HUES6 (cell line): ENCODE measurements around the gene SOX5.

Source experiments
- H3K27ac ChIP-seq: 2 replicates; pipeline ENCODE4 v1.7.0; 2013; ENCODE audit warnings: low read depth, mild to moderate bottlenecking, low read length, inconsistent platforms
- H3K27me3 ChIP-seq: 2 replicates; pipeline ENCODE4 v1.6.1; 2013; ENCODE audit warnings: low read length; ENCODE audit not compliant: control insufficient read depth, insufficient read depth
- H3K36me3 ChIP-seq: 2 replicates; pipeline ENCODE4 v1.6.1; 2013; ENCODE audit warnings: low read length; ENCODE audit not compliant: control insufficient read depth, insufficient read depth
- H3K4me1 ChIP-seq: 2 replicates; pipeline ENCODE4 v1.6.1; 2013; ENCODE audit warnings: low read length; ENCODE audit not compliant: control insufficient read depth, insufficient read depth
- H3K4me3 ChIP-seq: 2 replicates; pipeline ENCODE4 v1.5.1; 2013; ENCODE audit warnings: low read depth, low read length
- H3K9ac ChIP-seq: one replicate; pipeline ENCODE4 v1.6.1; 2013; ENCODE audit warnings: mild to moderate bottlenecking, low read length
- H3K9me3 ChIP-seq: 2 replicates; pipeline ENCODE4 v1.6.1; 2013; ENCODE audit warnings: low read depth, low read length; ENCODE audit not compliant: control insufficient read depth, insufficient read depth

Gene SOX5

DNA sequence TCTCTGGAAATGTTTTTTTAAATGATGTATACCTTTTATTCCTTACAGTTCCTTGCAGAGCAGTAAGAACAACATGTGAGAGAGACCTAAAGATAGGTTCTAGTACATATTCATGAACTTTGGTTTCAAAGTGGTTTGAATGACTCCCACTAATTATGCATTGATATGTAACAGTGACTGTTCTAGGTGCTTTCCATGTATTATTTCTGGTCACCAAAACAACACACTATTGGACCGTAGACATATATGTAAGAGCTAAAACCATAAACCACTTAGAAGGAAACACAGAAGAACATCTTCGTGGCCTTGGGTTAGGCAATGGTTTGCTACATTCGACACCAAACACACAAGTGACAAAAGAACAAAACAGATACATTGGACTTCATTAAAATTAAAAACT is 37.9 kb downstream of the SOX5 start:
- Histone ChIP-seq H3K4me3 (no peak overlapping the region), H3K9ac (no peak overlapping the region), H3K9me3 (no peaks in the 10 kb centered on the region), H3K36me3 (no peaks in the 10 kb centered on the region), H3K4me1 (no peaks in the 10 kb centered on the region), H3K27me3 (no peaks in the 10 kb centered on the region), H3K27ac (no peak overlapping the region)

- H3K9me3 ChIP-seq: no peaks in the 10 kb centered on the region
- no peaks in the 10 kb centered on the region for H3K4me1 ChIP-seq
- no peaks in the 10 kb centered on the region for H3K36me3 ChIP-seq
- no peak overlapping the region for H3K27ac ChIP-seq
- H3K27me3 ChIP-seq: no peaks in the 10 kb centered on the region
- H3K9ac ChIP-seq: no peak overlapping the region
- H3K4me3 ChIP-seq: no peak overlapping the region
These were observed 39.9 kb downstream of the SOX5 start for GRCh38 chr12:23909551-23909950.

DNA sequence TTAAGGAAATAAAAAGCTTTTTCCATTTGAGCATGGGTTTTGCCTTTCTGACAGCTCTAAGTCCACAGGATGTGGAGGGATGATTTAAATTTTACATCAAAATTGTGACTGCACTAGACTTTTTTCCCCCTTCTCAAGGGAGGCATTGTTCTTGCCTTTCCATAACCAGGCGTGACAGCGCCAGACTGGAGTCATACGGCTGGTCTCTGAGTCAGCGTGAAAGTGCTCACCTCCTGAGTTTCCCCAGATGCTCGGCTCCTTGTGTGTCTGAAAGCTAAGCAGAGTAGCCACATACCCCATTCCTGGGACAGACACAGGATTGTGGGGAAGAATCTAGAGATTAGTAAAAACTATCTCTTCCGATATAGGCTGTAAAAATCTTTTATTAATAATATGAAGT is 43.1 kb downstream of the SOX5 start:
- Histone ChIP-seq H3K9ac (no peak overlapping the region), H3K4me1 (no peaks in the 10 kb centered on the region), H3K9me3 (0 out of 2 replicates have a peak, but pooled peaks cover 1% of the 10 kb centered on the region), H3K4me3 (no peak overlapping the region), H3K27me3 (no peaks in the 10 kb centered on the region), H3K36me3 (no peaks in the 10 kb centered on the region), H3K27ac (peak overlapping the region; percentile 0; the same call in 1 of the 2 replicates)

DNA sequence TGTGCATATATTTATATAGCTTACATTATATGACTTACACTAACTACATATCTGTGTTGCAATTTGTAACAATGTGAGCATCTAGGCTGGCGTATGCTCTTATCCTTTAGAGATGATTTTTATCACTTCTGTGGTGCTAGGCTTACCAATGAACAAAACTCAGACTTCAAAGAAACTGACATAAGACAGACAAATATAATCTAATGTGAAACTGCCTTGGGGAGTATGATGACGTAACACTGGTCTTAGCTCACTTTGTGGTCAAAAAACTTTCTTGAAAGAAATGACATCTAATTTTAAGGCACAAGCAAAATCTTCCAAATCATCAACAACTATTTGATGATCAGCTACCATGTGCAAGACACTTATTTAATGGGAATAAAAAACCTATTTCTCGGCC is 50.0 kb downstream of the SOX5 start:
- Histone ChIP-seq H3K27me3 (no peaks in the 10 kb centered on the region), H3K27ac (no peak overlapping the region), H3K9ac (no peak overlapping the region)

GRCh38 chr12:23898121-23898520 is 51.3 kb downstream of the SOX5 start:
- no peak overlapping the region for H3K9ac ChIP-seq
- H3K27me3 ChIP-seq: no peaks in the 10 kb centered on the region
- peaks cover 8% of the 10 kb centered on the region for H3K4me1 ChIP-seq
- H3K36me3 ChIP-seq: peaks cover 3% of the 10 kb centered on the region; the same call in 1 of the 2 replicates
- peaks cover 6% of the 10 kb centered on the region; the same call in 1 of the 2 replicates for H3K9me3 ChIP-seq
- no peak overlapping the region for H3K4me3 ChIP-seq
- H3K27ac ChIP-seq: no peak overlapping the region

More for the DNA sequence above, 50.0 kb downstream of the SOX5 start:
- Histone ChIP-seq H3K4me3 (no peak overlapping the region), H3K4me1 (peaks cover 8% of the 10 kb centered on the region), H3K9me3 (peaks cover 6% of the 10 kb centered on the region; the same call in 1 of the 2 replicates), H3K36me3 (no peaks in the 10 kb centered on the region)

DNA sequence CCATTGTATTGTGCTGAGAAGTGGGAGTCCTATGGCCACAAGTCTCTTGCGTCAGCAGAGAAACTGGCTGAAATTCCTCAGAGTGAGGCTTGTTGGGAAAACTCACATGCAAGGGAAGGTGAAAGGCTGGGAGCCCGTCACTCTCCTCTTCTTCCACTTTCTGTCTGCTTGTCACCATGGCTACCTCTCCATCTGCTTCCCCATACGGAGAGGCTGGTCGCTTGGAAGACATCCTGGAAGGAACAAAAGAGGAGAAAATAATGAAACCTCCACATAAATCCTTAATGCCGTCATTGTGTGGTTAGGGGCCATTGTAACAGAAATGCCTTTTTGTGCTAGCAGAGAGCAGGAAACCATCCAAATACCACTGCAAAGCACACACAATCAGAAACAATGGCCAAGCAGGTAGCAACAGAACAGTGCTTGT is 53.7 kb downstream of the SOX5 start:
- Histone ChIP-seq H3K36me3 (peaks cover 3% of the 10 kb centered on the region; the same call in 1 of the 2 replicates), H3K4me1 (peaks cover 8% of the 10 kb centered on the region), H3K9ac (no peak overlapping the region), H3K4me3 (no peak overlapping the region), H3K27me3 (no peaks in the 10 kb centered on the region), H3K9me3 (no peaks in the 10 kb centered on the region), H3K27ac (no peak overlapping the region)

DNA sequence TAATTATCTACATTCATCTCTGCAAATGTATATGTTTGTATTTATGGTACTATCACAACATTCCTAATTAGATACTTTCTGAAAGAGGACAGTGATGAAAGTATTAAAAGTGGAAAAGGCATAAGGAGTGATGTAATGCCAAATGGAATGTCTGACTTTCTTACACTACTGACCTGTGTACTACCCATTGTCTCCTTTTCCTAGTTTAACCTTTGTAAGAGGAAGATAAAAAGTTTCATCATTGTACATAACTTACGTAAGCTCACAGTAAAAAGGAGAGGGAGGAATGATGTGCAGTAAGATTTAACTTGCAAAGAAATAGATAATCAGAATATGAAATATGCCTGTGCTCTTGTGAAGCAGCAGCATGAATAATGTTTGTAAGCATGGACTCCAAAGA is 55.9 kb downstream of the SOX5 start:
- Histone ChIP-seq H3K4me1 (peaks cover 9% of the 10 kb centered on the region), H3K36me3 (peaks cover 3% of the 10 kb centered on the region; the same call in 1 of the 2 replicates), H3K9ac (no peak overlapping the region), H3K4me3 (no peak overlapping the region), H3K9me3 (no peaks in the 10 kb centered on the region), H3K27ac (no peak overlapping the region), H3K27me3 (no peaks in the 10 kb centered on the region)

GRCh38 chr12:23891115-23891514 is 58.4 kb downstream of the SOX5 start:
- Histone ChIP-seq H3K27ac (no peak overlapping the region), H3K27me3 (no peaks in the 10 kb centered on the region), H3K4me3 (no peak overlapping the region), H3K9me3 (no peaks in the 10 kb centered on the region), H3K36me3 (peaks cover 3% of the 10 kb centered on the region; the same call in 1 of the 2 replicates), H3K9ac (no peak overlapping the region), H3K4me1 (peaks cover 12% of the 10 kb centered on the region)

DNA sequence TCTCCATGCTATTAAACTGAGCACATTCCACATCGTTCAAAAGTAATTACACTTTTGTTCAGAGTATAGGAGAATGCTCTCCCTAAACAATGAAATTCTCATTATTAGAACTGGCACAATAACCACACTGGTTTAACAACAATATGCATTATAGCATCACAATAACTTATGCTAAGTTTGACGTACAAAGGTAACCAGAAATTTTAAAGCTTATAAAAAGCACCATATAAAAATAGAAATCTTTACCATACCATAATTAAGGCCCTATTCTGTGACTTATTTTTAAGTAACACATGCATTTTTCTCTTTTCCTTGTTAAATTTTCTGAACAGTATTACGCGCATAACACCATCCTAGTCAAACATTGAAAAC is 60.4 kb downstream of the SOX5 start:
- no peak overlapping the region for H3K9ac ChIP-seq
- no peak overlapping the region for H3K27ac ChIP-seq
- H3K4me3 ChIP-seq: no peak overlapping the region
- H3K4me1 ChIP-seq: peaks cover 5% of the 10 kb centered on the region; the same call in 1 of the 2 replicates
- no peaks in the 10 kb centered on the region for H3K27me3 ChIP-seq
- H3K36me3 ChIP-seq: peaks cover 3% of the 10 kb centered on the region; the same call in 1 of the 2 replicates
- no peaks in the 10 kb centered on the region for H3K9me3 ChIP-seq

DNA sequence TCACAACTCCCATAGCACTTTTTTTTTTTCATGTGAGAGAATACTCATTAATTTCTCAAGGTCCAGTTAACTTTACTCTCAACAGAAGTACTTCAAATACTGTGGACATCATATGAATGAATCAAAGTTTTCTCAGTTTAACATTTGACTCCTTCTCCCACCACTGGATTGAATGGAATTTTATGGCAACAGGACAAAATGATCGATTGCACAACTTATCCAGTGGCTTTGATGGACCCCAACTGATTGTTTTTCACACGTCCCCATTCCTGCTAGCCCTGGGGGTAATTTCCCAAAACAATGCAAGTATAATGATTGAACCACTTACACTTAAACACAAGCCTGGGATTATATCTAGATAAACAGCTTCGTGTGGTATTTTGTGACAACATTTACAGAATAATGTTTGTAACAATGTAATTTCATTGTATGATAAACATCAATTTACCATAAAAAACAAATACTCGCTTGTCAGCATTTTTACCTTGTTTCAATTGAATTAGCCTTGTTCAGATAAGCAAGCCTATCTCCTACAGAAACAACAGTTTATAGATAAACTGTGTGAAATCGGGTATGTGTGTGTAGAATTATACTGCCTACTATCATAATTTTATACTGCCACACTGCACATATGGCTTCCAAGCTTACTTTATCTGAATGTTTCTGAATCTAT is 60.9 kb downstream of the SOX5 start:
- H3K36me3 ChIP-seq: no peaks in the 10 kb centered on the region
- no peak overlapping the region for H3K27ac ChIP-seq
- H3K9me3 ChIP-seq: no peaks in the 10 kb centered on the region
- H3K27me3 ChIP-seq: no peaks in the 10 kb centered on the region
- no peak overlapping the region for H3K4me3 ChIP-seq
- no peak overlapping the region for H3K9ac ChIP-seq
- H3K4me1 ChIP-seq: peaks cover 5% of the 10 kb centered on the region; the same call in 1 of the 2 replicates

DNA sequence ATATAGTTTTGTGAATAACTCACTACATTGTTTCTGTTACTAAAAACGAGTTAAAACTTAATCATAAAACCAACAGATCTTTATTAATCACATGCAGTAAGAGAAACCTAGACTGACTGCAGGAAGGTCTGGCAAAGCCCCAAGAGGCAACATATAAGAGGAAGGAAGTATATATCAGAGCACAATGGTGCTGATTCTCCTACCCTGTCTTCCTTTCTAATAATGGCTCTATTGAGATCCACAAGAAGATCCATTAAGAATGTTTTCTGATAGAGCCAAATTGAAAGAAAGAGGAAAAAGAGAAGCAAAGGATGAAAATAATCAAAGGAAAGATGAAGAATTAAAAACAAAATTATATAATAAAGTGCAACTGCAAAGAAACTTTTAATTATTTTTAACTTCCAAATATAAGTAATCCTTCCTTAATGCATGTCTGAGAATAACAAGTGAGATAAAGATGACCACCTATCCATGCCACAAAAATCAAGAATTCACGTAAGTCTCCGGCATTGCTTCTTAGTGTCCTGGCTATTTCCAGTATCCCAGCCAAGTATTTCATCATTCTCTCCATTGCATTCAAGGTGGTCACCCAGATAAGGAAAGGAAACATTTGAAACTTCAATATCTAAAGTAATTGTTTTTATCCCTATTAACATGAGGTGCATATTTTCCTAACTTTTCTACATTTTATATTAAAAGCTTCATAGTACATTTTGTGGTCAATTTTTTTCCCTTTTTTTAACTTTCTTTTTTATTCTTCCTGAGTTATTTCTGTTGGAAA is 62.2 kb downstream of the SOX5 start:
- Histone ChIP-seq H3K9me3 (no peaks in the 10 kb centered on the region), H3K4me3 (no peak overlapping the region), H3K9ac (no peak overlapping the region), H3K27me3 (no peaks in the 10 kb centered on the region), H3K36me3 (no peaks in the 10 kb centered on the region), H3K4me1 (peaks cover 5% of the 10 kb centered on the region; the same call in 1 of the 2 replicates), H3K27ac (no peak overlapping the region)
